Left ventricle myocardium superior (tissue), 1 donor: ENCODE data around the gene RNF41. TPM values are rescaled to one million over a fixed set of nuclear protein-coding genes. Genes with fewer than 3 reads are reported as not detected.
"Not testable (repeated sequence)": the region's sequence is repeated elsewhere in the genome, so short reads cannot be mapped to it uniquely, and the experiment has no call there.

ENCODE experiments used
- ATAC-seq: fragments of 200-7000 bp; cut with Tn5 transposase; one replicate; pipeline ENCODE4 v1.9.1; 2020; ENCODE audit warnings: mild to moderate bottlenecking, moderate library complexity
- DNase-seq: peaks from one replicate; pipeline ENCODE4 v3.0.0-alpha.2; 2020
- intact Hi-C: fragments of 100-400 bp; cut with micrococcal nuclease; formaldehyde crosslinking; loops from one replicate; pipeline ENCODE4 v1.11.0; 2022
- total RNA-seq: library from RNA; stranded (reverse); fragmentation: NEBNext Ultra II Directional; extraction: Animal tissue kit (Norgen Biotek cat#: 25700); gene quantifications from one replicate; pipeline ENCODE4 v1.2.1, GENCODE V29; 2021
- donor health status: DM: no; HTN: yes; CAD: no; lungs with severe emphysema.

The RNF41 gene
- total RNA-seq, 1 donor from 2014 or later = 55.3 TPM

GRCh38 chr12:56221232-56221756, 428 bp downstream of the RNF41 start:
- intact Hi-C loops = no loop called here
- ATAC-seq (peak; percentile 42), DNase-seq (peak; percentile 65)

GRCh38 chr12:56220611-56221231, 1.0 kb downstream of the RNF41 start:
- intact Hi-C loops = no loop called here
- ATAC-seq = no peak
- DNase-seq = no peak

DNA sequence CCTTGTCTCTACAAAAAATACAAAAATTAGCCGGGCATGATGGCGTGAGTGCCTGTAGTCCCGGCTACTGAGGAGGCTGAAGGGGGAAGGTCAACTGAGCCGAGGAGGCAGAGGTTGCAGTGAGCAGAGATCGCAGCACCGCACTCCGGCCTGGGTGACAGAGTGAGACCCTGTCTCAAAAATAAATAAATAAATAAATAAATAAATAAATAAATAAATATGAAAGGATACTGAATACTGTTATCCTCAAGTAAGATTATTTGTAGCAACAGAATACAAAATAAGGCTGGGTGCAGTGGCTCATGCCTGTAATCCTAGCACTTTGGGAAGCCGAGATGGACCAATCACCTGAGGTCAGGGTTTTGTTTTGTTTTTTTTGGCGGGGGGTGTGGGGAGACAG, 1.9 kb downstream of the RNF41 start:
- DNase-seq = no peak
- intact Hi-C loops = no loop called here
- ATAC-seq = no peak

- DNase-seq (no peak), ATAC-seq (no peak)
- intact Hi-C loops = no loop called here
Measured at GRCh38 chr12:56216461-56216860, 5.3 kb downstream of the RNF41 start.

GRCh38 chr12:56213878-56214277, 7.8 kb downstream of the RNF41 start:
- intact Hi-C loops = no loop called here
- DNase-seq (no peak), ATAC-seq (no peak)

DNA sequence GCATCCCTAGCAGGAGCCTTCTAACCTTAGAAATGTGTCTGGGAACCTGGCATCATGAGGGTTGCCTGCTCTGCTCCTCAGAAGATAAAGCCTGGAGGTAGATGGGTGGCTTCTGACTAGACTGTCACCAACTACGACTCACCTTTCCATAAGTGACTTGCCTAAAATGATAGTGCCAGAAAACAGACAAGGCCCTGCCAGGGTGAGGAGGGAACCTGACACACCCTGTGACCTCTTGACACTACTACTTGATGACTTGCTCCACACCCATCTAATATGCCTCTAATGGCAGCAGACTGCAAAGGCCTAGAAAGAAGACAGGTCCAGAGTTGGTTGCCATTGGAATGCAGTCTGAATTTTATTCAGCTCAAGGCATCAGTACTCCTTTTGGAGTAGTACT, 9.4 kb downstream of the RNF41 start:
- no peak for ATAC-seq
- intact Hi-C loops = no loop called here
- DNase-seq = no peak

DNA sequence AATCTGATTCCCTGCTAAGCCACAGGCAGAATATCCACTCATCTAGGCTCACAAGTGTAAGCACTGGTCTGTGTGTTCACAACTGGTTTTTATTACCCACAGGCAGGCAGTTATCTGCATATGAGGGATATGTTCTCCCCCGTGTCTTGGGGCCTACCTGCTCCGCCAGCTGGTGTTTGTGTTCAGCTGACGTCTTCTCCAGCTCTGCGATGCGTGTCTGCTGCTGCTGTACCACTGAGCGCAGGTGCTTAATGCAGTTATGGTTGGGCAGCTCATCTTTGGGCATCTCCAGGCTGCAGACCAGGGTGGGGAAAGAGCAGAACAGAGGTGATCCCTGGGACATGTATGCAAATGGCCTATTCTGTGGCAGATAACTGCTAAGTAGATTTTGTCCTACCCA, 13.7 kb downstream of the RNF41 start:
- ATAC-seq (no peak), DNase-seq (no peak)
- intact Hi-C loops = no loop called here

- intact Hi-C loops = no loop called here
- ATAC-seq = peak; percentile 77
- DNase-seq = peak; percentile 62
Measured at GRCh38 chr12:56206452-56207166, 15.1 kb downstream of the RNF41 start.

DNA sequence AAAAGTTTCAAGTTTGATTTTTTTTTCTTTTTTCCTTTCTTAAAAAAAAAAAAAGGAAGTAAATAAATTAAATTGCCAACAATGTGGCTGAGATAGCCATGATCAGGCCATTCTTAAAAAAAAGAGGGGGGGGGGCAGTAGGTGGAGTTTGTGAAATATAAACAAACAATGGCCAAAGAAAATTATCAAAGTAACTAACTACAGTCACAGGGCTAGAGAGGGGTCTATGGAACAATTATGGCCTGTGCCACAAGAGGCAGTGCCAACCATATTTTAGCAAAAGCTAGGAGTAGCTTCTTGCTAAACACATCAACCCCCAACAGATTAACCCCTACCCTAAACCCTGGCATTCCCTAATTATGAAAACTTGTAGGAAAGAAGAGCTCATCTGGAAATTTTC, 16.3 kb downstream of the RNF41 start:
- DNase-seq = no peak
- intact Hi-C loops = no loop called here
- ATAC-seq = no peak

DNA sequence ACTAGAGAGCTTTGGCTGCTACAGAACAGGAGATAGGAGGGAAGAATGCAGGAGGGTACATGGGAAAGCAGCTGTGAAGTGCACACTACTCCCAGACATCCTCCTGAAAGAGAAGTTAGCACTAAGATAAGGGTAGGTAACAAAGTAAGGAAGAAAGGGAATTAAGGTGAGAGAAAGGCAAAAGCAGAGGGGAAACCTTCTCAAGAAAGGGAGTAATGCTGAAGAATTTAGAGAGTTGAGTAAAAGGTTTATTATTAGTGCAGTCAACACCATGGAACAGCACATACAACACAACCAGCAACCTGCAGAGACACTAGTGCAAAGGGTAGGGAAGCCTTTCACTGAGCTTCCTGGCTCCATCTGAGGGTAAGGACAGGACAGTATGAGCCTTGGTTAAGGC, 17.4 kb downstream of the RNF41 start:
- DNase-seq (no peak), ATAC-seq (no peak)
- intact Hi-C loops = no loop called here

DNA sequence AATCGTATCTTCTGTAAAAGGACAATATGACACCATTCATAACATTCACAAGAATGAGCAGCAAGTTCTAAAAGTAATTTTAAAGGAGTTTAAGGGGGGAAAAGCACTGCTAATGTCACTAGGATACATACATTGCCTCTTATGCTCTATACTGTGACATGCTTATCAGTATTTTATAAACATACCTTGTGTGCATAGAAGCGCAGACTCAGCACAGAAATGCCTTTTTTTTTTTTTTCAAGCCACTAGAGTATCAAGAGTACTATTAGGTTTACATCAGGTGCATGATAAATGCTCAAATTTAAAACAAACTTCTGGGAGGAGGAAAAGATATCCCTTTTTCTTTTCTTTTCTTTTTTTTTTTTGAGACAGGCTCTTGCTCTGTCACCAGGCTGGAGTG, 18.9 kb downstream of the RNF41 start:
- no peak for ATAC-seq
- no peak for DNase-seq
- intact Hi-C loops = no loop called here

- ATAC-seq = no peak
- intact Hi-C loops = no loop called here
- DNase-seq = no peak
Measured at GRCh38 chr12:56202366-56202765, 19.4 kb downstream of the RNF41 start.

GRCh38 chr12:56198836-56199235, 22.9 kb downstream of the RNF41 start:
- no peak for DNase-seq
- ATAC-seq = no peak
- intact Hi-C loops = loop anchor here (10.0 kb wide), 1 partner anchor 266 kb away; the partner anchor contains the start of gene SPRYD4

- DNase-seq = no peak
- intact Hi-C loops = loop anchor here (10.0 kb wide), 1 partner anchor 267 kb away; the partner anchor contains the start of gene SPRYD4
- ATAC-seq = no peak
Measured at GRCh38 chr12:56197921-56198635, 23.6 kb downstream of the RNF41 start.

DNA sequence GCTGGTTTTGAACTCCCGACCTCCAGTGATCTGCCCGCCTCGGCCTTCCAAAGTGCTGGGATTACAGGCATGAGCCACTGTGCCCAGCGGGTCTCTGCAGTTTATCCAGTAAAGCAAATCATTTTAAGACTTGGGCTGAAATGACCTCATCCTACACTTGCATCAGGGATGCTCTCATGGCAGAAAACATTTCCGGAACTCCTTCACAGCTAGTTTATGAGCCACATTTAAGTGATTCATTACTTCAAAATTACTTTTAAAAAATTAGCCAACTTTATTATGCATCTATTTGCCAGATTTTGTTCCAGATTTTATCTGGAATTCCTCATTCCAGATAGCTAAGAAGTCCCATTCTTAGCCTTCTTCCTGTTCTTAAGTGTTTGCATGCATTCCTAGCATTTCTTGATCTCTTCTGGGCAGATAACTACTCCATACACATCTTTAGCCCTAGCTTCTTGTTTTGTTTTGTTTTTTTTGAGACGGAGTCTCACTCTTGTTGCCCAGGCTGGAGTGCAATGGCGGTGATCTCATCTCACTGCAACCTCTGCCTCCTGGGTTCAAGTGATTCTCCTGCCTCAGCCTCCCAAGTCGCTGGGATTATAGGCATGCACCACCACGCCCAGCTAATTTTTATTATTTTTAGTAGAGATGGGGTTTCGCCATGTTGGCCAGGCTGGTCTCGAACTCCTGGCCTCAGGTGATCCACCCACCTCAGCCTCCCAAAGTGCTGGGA, 24.7 kb downstream of the RNF41 start:
- ATAC-seq = peak; percentile 31
- intact Hi-C loops = loop anchor here (10.0 kb wide), 1 partner anchor 268 kb away; the partner anchor contains the start of gene SPRYD4
- DNase-seq = not testable (repeated sequence)

DNA sequence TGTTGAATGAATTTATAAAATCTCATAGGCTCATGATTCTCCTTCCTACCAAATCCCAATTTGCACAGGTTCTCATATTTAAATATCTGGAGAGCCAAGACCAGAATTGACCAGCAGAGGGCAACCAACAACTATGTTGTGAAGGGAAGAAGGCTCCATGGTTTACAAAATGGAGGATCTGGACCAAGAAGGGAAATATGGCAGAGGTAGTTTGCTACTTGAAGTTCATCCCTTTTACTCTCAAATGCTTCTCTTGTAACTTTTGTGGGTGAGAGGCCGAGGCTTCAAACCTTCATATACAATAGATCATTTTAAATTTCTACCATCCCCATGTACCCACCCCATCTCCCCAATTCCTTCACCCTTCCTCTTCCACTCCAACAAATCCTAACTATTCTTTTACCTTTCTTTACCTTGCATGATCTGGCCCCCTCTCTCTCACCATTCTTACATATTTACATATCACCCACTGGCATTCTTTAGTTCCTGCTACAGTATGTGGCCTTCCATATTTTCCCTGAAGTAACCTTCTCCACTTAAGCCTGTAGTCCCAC, 28.6 kb downstream of the RNF41 start:
- no peak for ATAC-seq
- DNase-seq = no peak
- intact Hi-C loops = loop anchor here (10.0 kb wide), 1 partner anchor 272 kb away; the partner anchor contains the start of gene SPRYD4

DNA sequence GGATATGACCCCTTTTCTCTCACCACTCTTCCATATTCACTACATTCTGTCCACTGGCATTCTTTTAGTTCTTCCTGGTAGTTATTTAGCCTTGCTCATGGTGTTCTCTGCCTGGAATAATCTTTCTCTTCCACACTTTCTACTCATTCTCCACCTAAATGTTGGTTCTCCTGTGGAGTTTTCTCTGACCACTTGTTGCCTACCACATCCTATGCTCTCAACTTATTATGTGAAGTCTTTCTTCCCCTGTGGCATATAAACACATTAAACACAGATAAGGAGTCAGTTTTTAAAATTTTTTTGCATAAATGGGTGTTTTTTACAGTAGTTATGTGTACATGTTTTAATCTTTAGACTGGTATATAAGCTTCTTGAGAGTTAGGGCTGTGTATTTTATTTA, 29.1 kb downstream of the RNF41 start:
- intact Hi-C loops = loop anchor here (10.0 kb wide), 1 partner anchor 272 kb away; the partner anchor contains the start of gene SPRYD4
- no peak for DNase-seq
- ATAC-seq = no peak

GRCh38 chr12:56190695-56191155, 31.0 kb downstream of the RNF41 start:
- DNase-seq = no peak
- ATAC-seq = no peak
- intact Hi-C loops = loop anchor here (10.0 kb wide), 1 partner anchor 274 kb away; the partner anchor contains the start of gene SPRYD4
